Prostate gland (tissue), 2 donors: ENCODE measurements around the gene PALLD. TPM values are rescaled to one million over a fixed set of nuclear protein-coding genes. Genes with fewer than 3 reads are reported as not detected.

Experiments
- DNase-seq: peaks from one replicate; pipeline ENCODE4 v3.0.0-alpha.2; 2019; ENCODE audit warnings: low spot score
- H3K27ac ChIP-seq, 2 donors: fragments of 200-600 bp; sonication (generic); 2 replicates each; pipeline ENCODE4 v1.5.1; 2017 to 2019
- H3K27me3 ChIP-seq: fragments of 200-600 bp; sonication (generic); replicated peaks from 2 replicates; pipeline ENCODE4 v1.5.1; 2019; ENCODE audit not compliant: insufficient read depth
- H3K36me3 ChIP-seq, 2 donors: fragments of 200-600 bp; sonication (generic); 1 replicate in 1 of 2; 2 replicates in 1 of 2; pipeline versions ENCODE4 v1.5.1 to v1.8.1; 2017 to 2019
- H3K4me1 ChIP-seq: fragments of 200-600 bp; sonication (generic); replicated peaks from 2 replicates; pipeline ENCODE4 v1.5.1; 2019
- H3K4me3 ChIP-seq, 2 donors: fragments of 200-600 bp; sonication (generic); 2 replicates each; pipeline ENCODE4 v1.5.1; 2017 to 2019
- H3K9me3 ChIP-seq: fragments of 200-600 bp; sonication (generic); 2 replicates; pipeline ENCODE4 v1.5.1; 2017
- CTCF ChIP-seq, 4 experiments: fragments of 200-600 bp in 2 of 4; fragments of 450-650 bp in 2 of 4; sonication (generic) in 2 of 4; IDR thresholded peaks; 1 replicate in 3 of 4; 2 replicates in 1 of 4; pipeline ENCODE4 v1.5.1; 2016 to 2019; ENCODE audit warnings: antibody characterized with exemption in 4 of 4, mild to moderate bottlenecking in 2 of 4, moderate library complexity in 2 of 4
- POLR2A ChIP-seq: fragments of 450-650 bp; IDR thresholded peaks from one replicate; pipeline ENCODE4 v1.6.1; 2016; ENCODE audit warnings: antibody characterized with exemption, mild to moderate bottlenecking
- POLR2AphosphoS5 ChIP-seq: sonication (generic); formaldehyde crosslinking; IDR thresholded peaks from one replicate; pipeline ENCODE4 v1.6.1; 2017; ENCODE audit warnings: antibody characterized with exemption
- WGBS: methylation state at CpG from one replicate; pipeline ENCODE4 v1.1.5; 2018; 5-methylcytosine and 5-hydroxymethylcytosine counted together
- intact Hi-C: fragments of 100-400 bp; cut with DNase I; formaldehyde crosslinking; loops from one replicate; pipeline ENCODE4 v1.14.2; 2022
- total RNA-seq, 2 donors: library from RNA; depleted of rRNA; stranded (reverse); fragments of >200 nt; gene quantifications; one replicate each; pipeline ENCODE4 v1.1.0, GENCODE V29; 2016

The PALLD gene
- total RNA-seq, 2 donors from 2014 or later, result 252 TPM

GRCh38 chr4:168535689-168536088, 38.8 kb downstream of the PALLD start:
- DNase-seq, result no peak
- intact Hi-C loops, result no loop called here
- H3K4me1 ChIP-seq, result no peaks in the 10 kb centered on the region
- no peaks in the 10 kb centered on the region for H3K9me3 ChIP-seq
- H3K27me3 ChIP-seq, result no peaks in the 10 kb centered on the region
- no peak for TF ChIP-seq POLR2AphosphoS5
- TF ChIP-seq CTCF (IDR thresholded peaks at IDR 0.05), result no peak
- no peak for TF ChIP-seq POLR2A
- H3K27ac ChIP-seq, result no peak overlapping the region
- H3K4me3 ChIP-seq, result no peak overlapping the region
- no peaks in the 10 kb centered on the region for H3K36me3 ChIP-seq
- WGBS, result 50% methylated on average over 5 of the region's 5 CpGs

GRCh38 chr4:168536448-168536847, 39.6 kb downstream of the PALLD start:
- Histone ChIP-seq H3K4me1 (no peaks in the 10 kb centered on the region), H3K27ac (no peak overlapping the region), H3K4me3 (no peak overlapping the region), H3K36me3 (no peaks in the 10 kb centered on the region), H3K9me3 (no peaks in the 10 kb centered on the region), H3K27me3 (no peaks in the 10 kb centered on the region)
- no peak for TF ChIP-seq CTCF (IDR thresholded peaks at IDR 0.05)
- TF ChIP-seq POLR2A, result no peak
- no peak for TF ChIP-seq POLR2AphosphoS5
- WGBS, result 81% methylated on average over 7 of the region's 7 CpGs
- no peak for DNase-seq
- intact Hi-C loops, result no loop called here

GRCh38 chr4:168537086-168537485, 40.2 kb downstream of the PALLD start:
- intact Hi-C loops, result no loop called here
- WGBS, result 99% methylated on average over 4 of the region's 4 CpGs

GRCh38 chr4:168537571-168537970, 40.7 kb downstream of the PALLD start:
- no peak for DNase-seq
- 29% methylated on average over 3 of the region's 3 CpGs for WGBS
- no peak for TF ChIP-seq CTCF (IDR thresholded peaks at IDR 0.05)
- no peak for TF ChIP-seq POLR2A
- no peak for TF ChIP-seq POLR2AphosphoS5
- H3K27ac ChIP-seq, result no peak overlapping the region
- H3K9me3 ChIP-seq, result no peaks in the 10 kb centered on the region
- H3K4me3 ChIP-seq, result no peak overlapping the region
- H3K27me3 ChIP-seq, result no peaks in the 10 kb centered on the region
- intact Hi-C loops, result no loop called here
- no peaks in the 10 kb centered on the region for H3K36me3 ChIP-seq
- H3K4me1 ChIP-seq, result no peaks in the 10 kb centered on the region

More at GRCh38 chr4:168537086-168537485, 40.2 kb downstream of the PALLD start:
- DNase-seq, result no peak
- no peaks in the 10 kb centered on the region for H3K27me3 ChIP-seq
- H3K9me3 ChIP-seq, result no peaks in the 10 kb centered on the region
- no peaks in the 10 kb centered on the region for H3K36me3 ChIP-seq
- TF ChIP-seq POLR2AphosphoS5, result no peak
- TF ChIP-seq POLR2A, result no peak
- no peak for TF ChIP-seq CTCF (IDR thresholded peaks at IDR 0.05)
- no peak overlapping the region for H3K27ac ChIP-seq
- no peaks in the 10 kb centered on the region for H3K4me1 ChIP-seq
- no peak overlapping the region for H3K4me3 ChIP-seq

- H3K27ac ChIP-seq, result no peak overlapping the region
- no peaks in the 10 kb centered on the region for H3K27me3 ChIP-seq
- intact Hi-C loops, result no loop called here
- no peak for DNase-seq
- H3K4me3 ChIP-seq, result no peak overlapping the region
- H3K36me3 ChIP-seq, result no peaks in the 10 kb centered on the region
- H3K4me1 ChIP-seq, result no peaks in the 10 kb centered on the region
- no peaks in the 10 kb centered on the region for H3K9me3 ChIP-seq
- 64% methylated on average over 9 of the region's 9 CpGs for WGBS
- no peak for TF ChIP-seq POLR2A
- TF ChIP-seq POLR2AphosphoS5, result no peak
- TF ChIP-seq CTCF (IDR thresholded peaks at IDR 0.05), result no peak
These were observed 41.8 kb downstream of the PALLD start for GRCh38 chr4:168538632-168539031.
